Thyroid gland (tissue), 4 donors: ENCODE measurements around the gene TGM1. TPM values are rescaled to one million over a fixed set of nuclear protein-coding genes. Genes with fewer than 3 reads are reported as not detected.

Experiments
- DNase-seq, 2 donors: peaks; one replicate each; pipeline ENCODE4 v3.0.0-alpha.2; 2019
- H3K27ac ChIP-seq, 3 donors: fragments of 200-600 bp; sonication (generic); 1 replicate in 2 of 3; 2 replicates in 1 of 3; pipeline ENCODE4 v1.5.1; 2016 to 2019; ENCODE audit warnings: mild to moderate bottlenecking in 1 of 3, moderate library complexity in 1 of 3
- H3K27me3 ChIP-seq: fragments of 200-600 bp; sonication (generic); one replicate; pipeline ENCODE4 v1.5.1; 2019
- H3K36me3 ChIP-seq, 2 donors: fragments of 200-600 bp; sonication (generic); one replicate each; pipeline ENCODE4 v1.5.1; 2016 to 2019
- H3K4me1 ChIP-seq, 2 donors: fragments of 200-600 bp; sonication (generic); one replicate each; pipeline ENCODE4 v1.5.1; 2017 to 2019
- H3K4me3 ChIP-seq, 3 donors: fragments of 200-600 bp; sonication (generic); replicated peaks in 1 of 3; 1 replicate in 2 of 3; 2 replicates in 1 of 3; pipeline ENCODE4 v1.5.1; 2016; ENCODE audit warnings: mild to moderate bottlenecking in 1 of 3
- H3K9me3 ChIP-seq: fragments of 200-600 bp; sonication (generic); one replicate; pipeline ENCODE4 v1.5.1; 2017
- POLR2A ChIP-seq, 2 donors: fragments of 450-650 bp; IDR thresholded peaks; one replicate each; pipeline ENCODE4 v1.6.1; 2017; ENCODE audit warnings: antibody characterized with exemption in 2 of 2, mild to moderate bottlenecking in 2 of 2, moderate library complexity in 1 of 2
- WGBS, 2 donors: methylation state at CpG; one replicate each; pipeline ENCODE4 v1.1.5; 2017; 5-methylcytosine and 5-hydroxymethylcytosine counted together
- intact Hi-C: fragments of 100-400 bp; cut with DNase I; formaldehyde crosslinking; loops from one replicate; pipeline ENCODE4 v1.15.1; 2023
- total RNA-seq, 4 donors: library from RNA; depleted of rRNA; stranded (reverse); fragments of >200 nt; gene quantifications; one replicate each; pipeline ENCODE4 v1.2.3, GENCODE V29; 2016
- TF ChIP-seq, protein P1 (sequence below), 6 experiments: fragments of 200-600 bp in 3 of 6; fragments of 450-650 bp in 3 of 6; sonication (generic) in 3 of 6; IDR thresholded peaks; one replicate each; pipeline ENCODE4 v1.5.1; 2016 to 2019; ENCODE audit warnings: antibody characterized with exemption in 6 of 6, mild to moderate bottlenecking in 2 of 6, inconsistent platforms in 1 of 6, moderate library complexity in 1 of 6

The TGM1 gene
- total RNA-seq, 4 donors from 2014 or later: 1.9 to 2.8 (median 2.0) TPM

- intact Hi-C loops: no loop called here
Measured at GRCh38 chr14:24291446-24292117, 28.6 kb upstream of the TGM1 start.

GRCh38 chr14:24290746-24291145, 27.8 kb upstream of the TGM1 start:
- TF ChIP-seq, protein P1, sequence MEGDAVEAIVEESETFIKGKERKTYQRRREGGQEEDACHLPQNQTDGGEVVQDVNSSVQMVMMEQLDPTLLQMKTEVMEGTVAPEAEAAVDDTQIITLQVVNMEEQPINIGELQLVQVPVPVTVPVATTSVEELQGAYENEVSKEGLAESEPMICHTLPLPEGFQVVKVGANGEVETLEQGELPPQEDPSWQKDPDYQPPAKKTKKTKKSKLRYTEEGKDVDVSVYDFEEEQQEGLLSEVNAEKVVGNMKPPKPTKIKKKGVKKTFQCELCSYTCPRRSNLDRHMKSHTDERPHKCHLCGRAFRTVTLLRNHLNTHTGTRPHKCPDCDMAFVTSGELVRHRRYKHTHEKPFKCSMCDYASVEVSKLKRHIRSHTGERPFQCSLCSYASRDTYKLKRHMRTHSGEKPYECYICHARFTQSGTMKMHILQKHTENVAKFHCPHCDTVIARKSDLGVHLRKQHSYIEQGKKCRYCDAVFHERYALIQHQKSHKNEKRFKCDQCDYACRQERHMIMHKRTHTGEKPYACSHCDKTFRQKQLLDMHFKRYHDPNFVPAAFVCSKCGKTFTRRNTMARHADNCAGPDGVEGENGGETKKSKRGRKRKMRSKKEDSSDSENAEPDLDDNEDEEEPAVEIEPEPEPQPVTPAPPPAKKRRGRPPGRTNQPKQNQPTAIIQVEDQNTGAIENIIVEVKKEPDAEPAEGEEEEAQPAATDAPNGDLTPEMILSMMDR (IDR thresholded peaks at IDR 0.05): no peak
- no peak for TF ChIP-seq POLR2A (IDR thresholded peaks at IDR 0.05)
- Histone ChIP-seq H3K36me3 (peaks cover 7 to 17% of the 10 kb centered on the region in 2 donors), H3K27ac (no peak overlapping the region), H3K27me3 (no peaks in the 10 kb centered on the region), H3K9me3 (no peaks in the 10 kb centered on the region), H3K4me1 (no peaks in the 10 kb centered on the region), H3K4me3 (no peak overlapping the region)
- intact Hi-C loops: no loop called here
- 86 to 88% methylated on average over 9 of the region's 9 CpGs for WGBS, 2 donors
- no peak for DNase-seq

More at GRCh38 chr14:24291446-24292117, 28.6 kb upstream of the TGM1 start:
- Histone ChIP-seq H3K4me1 (no peaks in the 10 kb centered on the region), H3K36me3 (peaks cover 7 to 17% of the 10 kb centered on the region in 2 donors), H3K27me3 (no peaks in the 10 kb centered on the region), H3K9me3 (no peaks in the 10 kb centered on the region), H3K27ac (no peak overlapping the region), H3K4me3 (no peak overlapping the region)
- TF ChIP-seq POLR2A (IDR thresholded peaks at IDR 0.05): no peak
- TF ChIP-seq, protein P1 (IDR thresholded peaks at IDR 0.05): no peak
- no peak for DNase-seq
- WGBS, 2 donors: 92% methylated on average over 3 of the region's 3 CpGs

DNA sequence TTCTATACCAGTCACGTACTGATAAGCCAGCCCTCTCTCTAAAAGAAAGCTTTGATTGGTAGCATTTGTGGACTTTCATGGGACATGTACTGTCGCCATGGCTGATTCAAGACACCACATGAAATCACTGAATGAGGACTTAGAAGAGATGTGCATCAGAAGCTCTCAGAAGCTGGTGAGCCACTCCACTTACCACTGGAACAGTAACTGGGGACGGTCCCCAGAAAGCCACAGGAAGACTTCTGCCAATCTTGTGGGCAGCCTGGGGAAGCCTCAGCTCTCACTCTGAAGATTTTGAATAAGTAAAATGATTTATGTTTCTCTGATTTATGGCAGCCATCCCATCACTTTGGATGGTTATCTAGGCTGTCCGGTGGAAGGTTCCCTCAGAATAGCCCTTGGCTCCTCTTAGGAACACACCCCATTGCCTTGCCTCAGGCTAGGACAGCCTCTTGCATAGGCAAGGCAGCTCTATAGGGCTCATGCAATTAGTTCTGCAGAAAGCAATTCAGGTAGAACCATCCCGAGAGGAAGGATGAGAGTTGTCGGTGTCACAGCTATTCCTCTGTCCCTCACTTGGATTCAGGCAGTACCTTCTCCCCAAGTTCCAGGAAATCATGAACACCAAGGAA, 26.8 kb upstream of the TGM1 start:
- DNase-seq: no peak
- no peaks in the 10 kb centered on the region for H3K27me3 ChIP-seq
- 74 to 90% methylated on average over 5 to 6 of the region's 6 CpGs for WGBS, 2 donors
- H3K27ac ChIP-seq: no peak overlapping the region
- H3K36me3 ChIP-seq: peaks cover 7 to 17% of the 10 kb centered on the region in 2 donors
- TF ChIP-seq, protein P1 (IDR thresholded peaks at IDR 0.05): no peak
- TF ChIP-seq POLR2A (IDR thresholded peaks at IDR 0.05): no peak
- no peaks in the 10 kb centered on the region for H3K4me1 ChIP-seq
- no peak overlapping the region for H3K4me3 ChIP-seq
- no peaks in the 10 kb centered on the region for H3K9me3 ChIP-seq
- intact Hi-C loops: no loop called here

DNA sequence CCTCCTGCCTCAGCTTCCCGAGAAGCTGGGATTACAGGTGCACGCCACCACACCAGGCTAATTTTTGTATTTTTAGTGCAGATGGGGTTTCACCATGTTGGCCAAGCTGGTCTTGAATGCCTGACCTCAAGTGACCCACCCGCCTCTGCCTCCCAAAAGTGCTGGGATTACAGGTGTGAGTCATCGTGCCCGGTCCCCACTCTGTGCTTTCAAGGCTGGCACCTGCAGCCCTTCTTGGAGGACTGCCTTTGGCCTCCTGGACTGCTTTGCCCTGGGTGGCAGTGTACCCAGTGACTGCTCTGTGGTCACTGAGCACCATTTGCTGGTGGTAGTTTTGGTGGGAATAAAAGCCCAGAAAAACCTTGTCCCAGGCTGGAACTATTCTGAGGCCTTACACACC, 24.0 kb upstream of the TGM1 start:
- Histone ChIP-seq H3K4me3 (no peak overlapping the region), H3K4me1 (peaks cover 4 to 12% of the 10 kb centered on the region in 2 donors), H3K27ac (no peak overlapping the region), H3K36me3 (peaks cover 7 to 13% of the 10 kb centered on the region in 2 donors), H3K9me3 (no peaks in the 10 kb centered on the region), H3K27me3 (no peaks in the 10 kb centered on the region)
- 98% methylated on average over 5 of the region's 5 CpGs for WGBS, 2 donors
- intact Hi-C loops: no loop called here
- no peak for DNase-seq
- TF ChIP-seq, protein P1 (IDR thresholded peaks at IDR 0.05): no peak
- TF ChIP-seq POLR2A (IDR thresholded peaks at IDR 0.05): no peak

DNA sequence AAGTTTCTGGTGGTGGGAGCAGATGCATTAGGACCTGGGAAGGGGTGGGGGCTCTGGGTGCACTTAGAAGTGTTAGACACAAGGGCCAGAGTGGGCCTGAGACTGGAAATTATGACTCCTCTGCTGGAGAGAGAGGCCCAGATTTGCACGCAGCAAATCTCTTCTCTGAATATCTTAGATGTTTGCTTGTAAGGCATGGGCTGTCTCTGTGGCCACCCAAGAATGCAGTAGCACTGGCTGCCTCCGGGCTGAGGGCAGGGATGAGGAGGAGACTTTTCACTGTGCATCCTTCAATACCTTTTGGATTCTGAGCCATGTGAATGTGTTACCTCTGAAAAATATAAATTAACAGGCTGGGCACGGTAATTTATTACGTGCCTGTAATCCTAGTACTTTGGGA, 22.4 kb upstream of the TGM1 start:
- H3K27me3 ChIP-seq: no peaks in the 10 kb centered on the region
- no peaks in the 10 kb centered on the region for H3K9me3 ChIP-seq
- no peak for DNase-seq
- TF ChIP-seq, protein P1 (IDR thresholded peaks at IDR 0.05): no peak
- no peak for TF ChIP-seq POLR2A (IDR thresholded peaks at IDR 0.05)
- no peak overlapping the region for H3K27ac ChIP-seq
- no peak overlapping the region for H3K4me3 ChIP-seq
- peaks cover 4 to 17% of the 10 kb centered on the region in 2 donors for H3K4me1 ChIP-seq
- WGBS, 2 donors: 82 to 84% methylated on average over 4 of the region's 4 CpGs
- intact Hi-C loops: no loop called here
- H3K36me3 ChIP-seq: peaks cover 3 to 4% of the 10 kb centered on the region in 2 donors
